GM04504 (cell line): ENCODE data around the gene GPLD1.

Source experiments
- DNase-seq: peaks from one replicate; pipeline ENCODE4 v3.0.0-alpha.2; 2012; ENCODE audit warnings: low read depth

The GPLD1 gene

DNA sequence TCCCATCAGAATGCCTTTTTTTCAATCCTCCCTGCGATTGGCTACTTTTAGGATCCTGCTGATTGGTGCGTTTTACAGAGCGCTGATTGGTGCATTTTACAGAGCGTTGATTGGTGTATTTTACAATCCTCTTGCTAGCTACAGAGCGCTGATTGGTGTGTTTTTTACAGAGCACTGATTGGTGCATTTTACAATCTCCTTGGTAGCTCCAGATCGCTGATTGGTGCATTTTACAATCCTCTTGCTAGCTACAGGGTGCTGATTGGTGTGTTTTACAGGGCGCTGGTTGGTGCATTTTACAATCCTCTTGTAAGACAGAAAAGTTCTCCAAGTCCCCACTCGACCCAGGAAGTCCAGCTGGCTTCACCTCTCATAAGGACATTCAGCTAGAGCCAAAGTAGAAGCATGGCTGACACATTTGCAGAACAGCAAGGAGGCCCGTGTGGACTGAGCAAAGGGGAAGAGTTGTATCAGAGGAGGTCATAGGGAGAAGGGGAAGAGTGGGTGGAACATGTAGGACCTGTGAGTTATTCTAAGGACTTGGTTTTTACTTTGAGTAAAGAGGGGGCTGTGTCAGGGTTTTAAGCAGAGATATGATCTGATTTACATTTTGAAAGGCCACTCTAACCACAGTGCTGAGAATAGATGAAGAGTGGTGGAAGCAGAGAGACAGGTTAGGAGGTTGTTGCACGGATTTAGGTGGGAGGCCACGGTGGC is 8.0 kb upstream of the GPLD1 start:
- DNase-seq = no peak

DNA sequence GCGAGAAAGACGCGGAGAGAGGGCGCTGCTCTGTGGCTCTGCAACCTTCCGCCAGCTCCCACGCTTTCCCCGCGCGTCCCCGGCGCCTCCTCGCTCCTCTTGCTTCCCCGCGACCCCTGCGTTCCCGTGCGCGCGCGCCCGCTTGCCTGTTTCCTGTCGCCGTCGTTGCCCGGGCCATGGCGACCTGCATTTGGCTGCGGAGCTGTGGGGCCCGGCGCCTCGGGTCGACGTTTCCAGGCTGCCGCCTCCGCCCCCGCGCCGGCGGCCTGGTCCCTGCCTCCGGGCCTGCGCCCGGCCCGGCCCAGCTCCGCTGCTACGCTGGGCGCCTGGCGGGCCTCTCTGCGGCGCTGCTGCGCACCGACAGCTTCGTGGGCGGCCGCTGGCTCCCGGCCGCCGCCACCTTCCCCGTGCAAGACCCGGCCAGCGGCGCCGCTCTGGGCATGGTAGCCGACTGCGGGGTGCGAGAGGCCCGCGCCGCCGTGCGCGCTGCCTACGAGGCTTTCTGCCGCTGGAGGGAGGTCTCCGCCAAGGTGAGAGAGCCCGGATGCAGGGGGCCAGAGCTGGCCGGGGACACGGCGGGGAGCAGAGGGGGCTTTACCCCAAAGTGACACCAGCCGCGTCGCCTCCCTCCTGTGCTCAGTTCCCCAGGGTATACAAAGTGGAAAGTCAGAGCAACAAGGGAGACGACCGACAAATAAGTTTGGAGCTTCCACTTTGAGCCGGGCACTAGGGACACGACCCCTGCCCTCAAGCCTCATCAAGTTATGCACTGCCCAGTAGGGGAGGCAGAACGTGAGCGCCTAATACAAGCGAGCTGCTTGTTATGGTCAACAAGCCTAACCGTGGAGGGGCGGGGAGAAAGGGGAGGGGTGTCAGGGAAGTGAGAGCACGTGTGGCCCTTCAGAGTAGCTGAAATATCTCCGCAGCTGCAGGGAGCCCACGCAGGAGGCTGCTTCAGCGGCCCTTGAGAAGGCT is 5.7 kb upstream of the GPLD1 start, which contains the start of gene ALDH5A1:
Gene ALDH5A1, plus strand, starts transcription at position 149 of the 975 bp plus-strand sequence. Its CDS starts 28 bp downstream, at position 177.
- peak; percentile 12 for DNase-seq

DNA sequence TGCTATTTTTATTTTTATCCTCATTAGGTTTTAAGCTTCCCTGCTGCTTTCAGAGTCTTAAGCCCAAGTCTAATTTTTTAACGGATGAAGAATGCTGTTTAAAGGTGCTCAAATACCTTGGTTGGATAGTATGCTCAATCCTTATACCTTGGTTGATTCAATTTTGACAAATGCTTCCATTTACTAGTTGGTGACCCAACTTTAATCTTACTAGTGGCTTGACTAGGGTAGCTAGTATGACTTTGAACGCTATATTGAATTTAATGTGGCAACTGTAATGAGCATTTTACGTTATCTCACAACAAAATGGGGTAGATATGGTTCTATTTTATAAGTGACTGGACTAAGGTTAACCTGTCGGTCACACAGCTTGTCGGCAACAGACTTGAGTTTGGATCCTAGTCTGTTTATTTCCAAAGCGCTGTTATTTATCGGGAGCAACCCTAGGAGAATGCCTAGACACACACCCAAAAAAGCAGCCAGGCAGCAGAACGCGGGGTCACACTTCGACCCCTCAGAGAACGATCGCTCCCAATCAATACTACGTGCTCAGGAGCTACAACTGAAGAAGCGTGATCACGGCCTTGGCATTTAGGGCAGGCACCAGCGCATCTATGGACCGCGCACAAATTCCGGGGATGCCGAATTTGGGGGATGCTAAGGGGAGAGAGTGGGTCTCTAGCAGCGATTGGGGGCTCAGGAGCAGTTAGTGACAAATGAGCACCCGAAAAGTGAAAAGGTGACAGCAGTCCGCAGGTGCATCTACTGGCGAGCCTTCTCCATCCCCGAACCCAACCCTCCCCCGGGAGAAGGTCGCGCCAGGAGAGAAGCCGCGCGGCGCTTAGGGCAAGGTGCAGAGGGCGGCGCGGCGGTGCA is 4.8 kb upstream of the GPLD1 start:
- no peak for DNase-seq

DNA sequence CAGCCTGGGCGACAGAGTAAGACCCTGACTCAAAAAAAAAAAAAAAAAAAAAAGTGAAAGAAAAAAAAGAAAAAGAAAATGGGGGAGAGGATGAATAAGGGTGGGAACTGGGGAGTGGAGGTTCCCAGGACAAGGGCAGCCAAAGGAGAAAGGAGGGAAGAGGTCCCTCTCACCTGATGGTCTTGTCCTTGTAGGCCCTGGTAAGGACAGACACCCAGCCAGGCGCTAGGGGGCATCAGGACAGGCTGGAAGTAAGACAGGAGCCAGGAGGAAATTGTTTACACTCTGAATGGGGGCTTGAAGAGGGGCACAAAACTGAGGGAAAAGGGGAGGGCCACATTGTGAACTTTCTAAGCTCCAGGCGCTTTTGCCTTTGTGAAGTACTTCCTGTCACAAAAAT is 3.1 kb upstream of the GPLD1 start:
- DNase-seq = no peak

DNA sequence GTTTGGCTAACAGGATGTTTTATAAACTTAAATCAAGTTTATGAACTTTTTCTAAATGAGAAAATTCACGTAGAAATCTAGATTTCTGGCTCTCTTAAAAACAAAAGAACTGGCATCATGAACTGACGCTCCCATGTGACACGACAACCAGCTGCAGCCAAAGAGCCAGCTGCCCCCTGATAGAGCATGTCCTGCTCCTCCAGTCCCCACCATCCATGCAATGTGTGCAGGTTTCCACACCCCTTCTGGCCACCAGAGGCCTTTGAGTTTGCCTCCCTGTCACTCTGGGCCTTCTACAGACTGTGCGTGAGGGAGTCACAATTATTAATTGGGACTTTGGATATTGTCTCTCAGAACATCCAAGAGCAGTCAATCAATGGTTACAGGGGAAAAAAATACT is 1.6 kb upstream of the GPLD1 start:
- DNase-seq = no peak

DNA sequence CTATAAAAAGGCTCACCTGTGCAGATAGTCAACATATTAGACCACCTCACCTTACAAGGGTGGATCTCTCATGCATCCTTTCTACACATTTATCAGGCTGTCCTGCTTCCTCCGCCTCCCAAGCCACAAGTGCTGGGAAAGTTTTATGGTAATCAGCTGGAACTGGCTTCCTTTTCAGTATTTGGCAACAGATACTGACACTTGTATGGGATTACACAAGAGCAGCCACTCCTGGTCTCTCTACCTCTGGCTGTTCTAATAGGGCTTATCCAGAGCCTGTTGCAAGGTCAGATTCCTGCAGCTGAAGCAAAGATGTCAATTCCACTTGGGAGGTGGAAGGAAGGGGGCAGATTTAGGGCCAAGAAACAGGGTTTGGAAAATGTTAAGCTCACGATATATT is 503 bp upstream of the GPLD1 start:
- peak; percentile 12 for DNase-seq

DNA sequence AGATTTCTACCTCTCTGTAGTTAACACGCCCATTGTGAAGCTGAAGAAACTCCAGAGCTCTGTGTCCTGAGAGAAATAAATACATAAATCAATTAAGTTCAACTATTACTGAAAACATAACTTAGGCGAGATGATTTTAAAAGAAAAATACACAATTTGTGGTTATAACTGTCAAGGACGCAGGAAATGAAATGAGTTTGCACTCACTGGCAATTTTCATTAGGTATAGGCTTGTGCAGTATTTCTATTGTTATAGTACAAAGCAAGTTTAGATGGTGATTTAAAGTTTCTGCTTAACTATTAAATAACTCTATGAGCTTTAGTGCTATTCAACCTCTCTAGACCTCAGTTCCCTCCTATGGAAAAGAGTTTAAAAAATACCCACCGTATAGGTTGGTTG is 3.3 kb downstream of the GPLD1 start:
- DNase-seq = no peak

DNA sequence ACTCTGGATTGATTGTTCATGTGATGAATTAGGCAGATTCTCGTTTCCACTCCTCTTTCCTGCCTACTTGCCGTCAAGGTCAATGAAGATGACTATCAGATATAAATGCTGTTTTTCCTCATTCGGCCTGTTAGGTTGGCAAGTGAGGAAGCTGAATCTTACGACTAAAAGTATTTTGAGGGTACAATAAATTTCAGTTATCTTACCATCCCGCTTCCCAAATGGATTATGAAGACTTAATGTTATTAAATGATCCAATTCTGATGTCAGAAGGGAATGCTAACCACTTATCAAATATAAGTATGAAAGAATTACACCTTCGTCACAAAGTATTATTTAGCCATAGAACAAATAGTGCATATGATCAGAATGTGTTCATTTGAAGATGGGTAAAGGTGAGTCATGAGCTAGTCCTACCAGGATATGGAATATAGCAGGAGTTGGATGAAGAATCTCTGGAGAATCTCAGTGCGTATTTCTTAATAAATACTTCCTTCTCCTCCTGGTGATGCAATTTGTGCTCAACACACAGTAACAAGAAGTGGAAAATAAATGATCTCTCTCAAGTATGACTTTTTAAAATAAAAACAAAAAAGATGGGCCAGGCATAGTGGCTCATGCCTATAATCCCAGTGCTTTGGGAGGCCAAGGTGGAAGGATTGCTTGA is 4.6 kb downstream of the GPLD1 start:
- no peak for DNase-seq

DNA sequence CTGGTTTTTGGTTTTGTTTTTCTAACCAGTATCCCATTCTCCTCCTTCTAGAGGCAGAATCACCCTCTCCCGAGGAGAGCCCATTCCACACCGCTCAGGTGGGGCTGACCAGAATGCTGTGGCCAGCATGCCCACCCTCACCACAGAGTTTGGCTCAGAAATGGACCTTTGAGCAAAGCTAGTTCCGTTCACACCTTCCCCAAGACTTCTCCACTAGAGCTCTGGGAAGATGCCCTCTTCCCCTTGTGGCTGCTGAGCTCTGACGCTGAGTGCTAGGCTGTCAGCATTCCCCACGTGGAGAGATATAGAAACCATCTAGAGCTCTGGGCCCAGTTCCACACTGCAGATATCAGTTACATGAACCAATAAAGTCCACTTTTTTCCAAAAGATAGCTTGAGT is 7.9 kb downstream of the GPLD1 start:
- DNase-seq = no peak

DNA sequence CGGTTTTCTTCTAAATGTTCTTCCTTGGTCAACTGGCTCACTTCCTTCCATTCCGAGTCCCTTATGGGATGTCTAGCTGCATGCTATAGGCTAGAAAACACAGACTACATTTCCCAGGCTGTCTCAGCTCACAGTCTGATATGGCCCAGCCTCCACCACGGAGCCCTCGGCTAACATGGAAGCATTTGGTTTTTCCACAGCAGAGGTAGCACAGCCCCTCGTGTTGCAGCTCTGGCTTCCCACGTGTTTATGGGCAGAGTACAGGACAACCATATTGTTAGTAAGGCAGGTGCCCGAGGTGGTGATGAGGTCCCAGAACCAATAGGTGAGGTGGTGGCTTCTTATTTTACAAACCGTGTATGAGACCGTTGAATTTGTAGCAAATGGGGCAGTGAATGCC is 8.7 kb downstream of the GPLD1 start:
- DNase-seq = no peak

DNA sequence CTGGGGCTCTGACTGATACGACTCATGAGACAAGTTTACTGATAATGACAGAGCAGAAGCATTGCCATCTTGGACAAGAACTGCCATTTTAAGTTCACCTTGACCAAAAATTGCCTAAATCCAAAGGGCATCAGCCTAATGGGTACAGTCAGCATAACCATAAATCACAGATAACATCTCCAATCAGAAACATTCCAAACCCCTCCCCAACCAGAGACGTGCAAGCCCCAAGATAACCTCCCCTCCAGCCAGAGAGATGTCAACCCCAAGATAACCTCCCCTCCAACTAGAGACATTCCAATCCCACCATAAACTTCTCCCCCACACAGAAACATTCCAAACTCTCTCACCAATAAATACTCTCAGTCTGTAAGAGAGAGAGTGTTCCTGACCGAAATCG is 10.5 kb downstream of the GPLD1 start:
- no peak for DNase-seq

DNA sequence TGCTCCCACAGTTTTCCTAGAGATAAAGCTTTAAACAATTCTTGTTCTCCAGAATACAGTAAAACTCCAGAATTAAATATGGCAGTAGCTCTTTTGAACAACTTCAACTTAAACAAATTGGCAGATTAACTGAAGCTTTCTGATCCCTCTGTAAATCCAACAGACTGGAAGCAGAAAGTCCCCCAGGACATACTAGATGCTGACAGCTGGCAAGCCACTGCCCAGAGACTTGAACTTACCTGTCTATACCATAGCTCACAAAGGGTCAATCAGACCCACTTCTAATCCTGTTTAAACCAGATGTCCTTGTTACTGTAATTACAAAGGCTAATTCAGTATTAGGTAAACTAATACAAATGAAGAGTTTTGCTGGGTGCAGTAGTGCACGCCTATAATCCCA is 12.3 kb downstream of the GPLD1 start:
- no peak for DNase-seq

DNA sequence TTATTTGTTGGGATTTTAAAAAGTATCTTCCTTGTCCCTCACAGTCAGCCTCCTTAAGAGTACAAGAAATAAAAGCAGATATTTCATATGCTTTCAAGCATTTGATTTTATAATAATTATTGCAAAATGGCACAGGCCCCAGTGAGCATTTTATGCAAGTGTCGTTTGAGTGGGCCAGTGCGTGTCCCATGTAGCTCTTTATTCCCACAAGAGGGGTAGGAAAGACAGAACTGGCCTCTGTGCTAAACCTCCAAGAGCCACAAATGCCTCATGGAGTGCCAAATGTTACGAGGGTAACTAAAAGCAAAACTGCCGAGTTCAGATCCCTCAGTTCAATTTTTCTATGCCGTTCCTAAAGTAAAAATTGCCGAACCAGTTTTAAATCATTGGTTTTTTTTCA is 12.7 kb downstream of the GPLD1 start:
- DNase-seq = no peak

DNA sequence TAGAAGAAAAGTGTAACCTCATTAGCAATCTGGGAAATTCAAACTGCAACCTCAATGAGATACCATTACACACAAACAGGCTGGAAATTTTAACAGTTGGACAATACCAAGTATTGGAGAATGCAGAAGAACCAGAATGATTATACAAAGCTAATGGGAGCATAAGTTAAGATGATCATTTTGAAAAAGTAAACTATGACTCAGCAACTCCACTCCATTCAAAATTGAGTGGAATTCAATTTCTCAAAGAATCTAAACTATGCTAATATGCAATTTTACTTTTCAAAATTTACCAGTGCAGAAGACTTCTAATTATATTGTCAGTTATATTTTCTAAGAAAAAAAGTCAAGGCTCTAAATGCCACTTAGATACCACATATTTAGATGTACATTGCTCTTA is 17.2 kb downstream of the GPLD1 start:
- no peak for DNase-seq

DNA sequence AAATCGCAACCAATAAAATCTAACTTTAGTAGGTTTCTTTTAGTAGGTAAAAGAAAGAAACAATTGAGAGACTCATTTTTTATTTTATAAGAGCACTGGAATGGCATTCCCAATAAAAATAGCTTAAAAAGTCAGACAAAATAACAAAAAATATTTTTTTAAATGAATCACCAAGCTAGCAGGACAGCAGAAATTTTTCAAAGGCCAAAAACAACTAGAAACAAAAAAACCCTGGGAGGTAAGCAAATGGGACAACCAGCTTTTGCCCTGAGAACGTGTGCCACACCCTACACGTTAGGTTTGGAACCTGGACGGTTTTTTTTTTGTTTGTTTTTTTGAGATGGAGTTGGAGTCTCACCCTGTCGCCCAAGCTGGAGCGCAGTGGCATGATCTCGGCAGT is 19.6 kb downstream of the GPLD1 start:
- DNase-seq = no peak

DNA sequence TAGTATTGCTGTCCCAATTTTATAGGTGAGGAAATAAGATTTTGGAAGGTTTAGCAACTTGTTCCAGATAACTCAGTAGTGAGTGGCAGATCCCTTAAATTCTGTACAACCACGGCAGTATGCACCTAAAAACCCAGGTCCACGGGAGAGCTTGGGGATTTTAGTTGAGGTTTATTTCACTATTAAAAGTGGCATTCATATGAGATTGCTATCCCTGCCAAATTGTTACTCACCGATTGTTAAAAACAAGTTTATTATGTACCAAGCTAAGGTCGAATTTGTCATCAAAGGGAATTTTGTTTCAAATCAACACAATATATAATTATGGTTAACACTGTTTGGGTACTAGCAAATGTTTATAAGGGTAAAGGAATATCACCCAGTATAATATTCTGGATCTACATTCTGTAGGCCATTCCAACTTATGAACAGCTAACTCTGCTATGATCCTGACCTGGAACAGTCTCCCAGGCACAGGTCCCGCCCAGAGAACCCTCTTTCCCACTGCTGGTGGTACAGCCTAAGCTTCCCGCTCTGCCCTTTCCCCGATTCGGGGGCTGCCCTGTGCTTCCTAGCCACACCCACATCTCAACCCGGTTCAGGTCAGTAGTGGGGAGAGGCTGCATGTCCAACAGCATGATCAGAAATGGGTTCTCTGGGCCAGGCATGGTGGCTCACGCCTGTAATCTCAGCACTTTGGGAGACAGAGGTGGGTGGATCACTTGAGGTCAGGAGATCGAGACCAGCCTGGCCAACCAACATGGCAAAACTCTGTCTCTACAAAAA is 24.9 kb downstream of the GPLD1 start:
- no peak for DNase-seq

DNA sequence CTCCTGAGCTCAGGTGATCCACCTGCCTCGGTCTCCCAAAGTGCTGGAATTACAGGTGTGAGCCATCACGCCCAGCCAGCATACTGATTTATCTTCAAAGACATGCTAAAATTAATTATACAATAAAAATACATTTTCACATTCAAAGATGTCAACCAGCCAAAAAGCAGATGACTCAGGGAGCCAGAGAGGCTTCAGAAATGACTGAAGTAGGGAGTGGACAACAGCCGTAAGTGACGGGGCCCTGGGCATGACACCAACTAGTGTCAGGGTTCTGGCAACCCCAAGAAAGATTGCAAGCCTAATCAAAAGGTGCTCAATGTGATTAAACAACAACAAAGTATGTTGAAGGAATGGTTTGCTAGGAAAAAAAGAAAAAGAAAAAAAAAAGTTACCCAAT is 28.4 kb downstream of the GPLD1 start:
- DNase-seq = no peak

DNA sequence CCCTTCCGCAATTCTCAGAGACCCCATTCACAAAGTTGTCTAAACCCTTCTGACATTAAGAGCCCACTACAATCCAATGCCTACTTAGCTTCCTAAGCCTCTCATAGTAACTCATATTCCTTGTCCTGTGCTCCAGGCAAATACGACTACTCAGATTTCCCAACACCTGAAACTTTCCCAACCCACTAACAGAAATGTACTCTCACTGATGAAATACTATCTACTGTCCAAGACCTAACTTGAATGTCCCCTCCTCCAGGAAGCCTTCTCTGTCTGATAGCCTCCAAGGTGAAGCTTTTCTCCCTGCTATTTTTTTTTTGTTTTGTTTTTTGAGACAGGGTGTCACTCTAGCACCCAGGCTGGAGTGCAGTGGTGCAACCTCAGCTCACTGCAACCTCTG is 30.4 kb downstream of the GPLD1 start:
- no peak for DNase-seq

DNA sequence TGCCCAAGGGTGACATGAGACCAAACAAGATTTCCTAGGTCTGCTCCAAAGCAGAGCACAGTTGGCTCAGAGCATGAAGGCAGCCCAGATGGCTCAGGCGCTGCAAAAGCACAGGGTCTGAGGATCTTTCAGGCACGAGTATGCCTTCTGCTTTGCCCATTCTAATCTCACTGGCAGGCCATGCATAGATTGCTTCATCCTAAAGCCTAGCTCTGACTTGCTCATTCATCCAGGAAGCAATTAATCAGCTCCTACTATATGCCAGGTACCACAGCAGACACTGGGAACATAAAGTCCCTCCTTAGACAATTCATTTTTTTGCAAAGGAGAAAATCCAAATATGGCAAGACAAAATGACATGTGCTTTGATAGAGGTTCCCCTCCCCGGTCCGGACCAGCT is 31.2 kb downstream of the GPLD1 start:
- no peak for DNase-seq

DNA sequence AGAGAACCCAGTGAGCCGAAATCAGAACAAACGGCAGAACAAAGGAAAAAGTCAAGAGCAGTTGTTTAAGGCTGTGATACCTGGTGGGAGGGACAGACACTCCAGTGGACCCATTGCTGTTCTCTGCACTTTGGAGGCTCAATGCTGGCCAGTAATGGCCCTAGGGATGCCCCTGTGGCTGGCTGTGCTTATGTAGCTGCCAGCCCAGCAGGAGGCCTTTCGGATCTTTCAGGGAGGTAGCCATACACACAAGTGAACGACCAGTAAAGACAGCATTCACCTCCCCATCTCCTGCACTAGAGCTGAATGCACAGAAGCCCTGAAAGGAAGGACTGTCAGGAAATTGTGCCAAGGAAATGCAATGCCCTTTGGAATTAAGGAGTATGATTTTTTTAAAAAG is 34.3 kb downstream of the GPLD1 start:
- no peak for DNase-seq

DNA sequence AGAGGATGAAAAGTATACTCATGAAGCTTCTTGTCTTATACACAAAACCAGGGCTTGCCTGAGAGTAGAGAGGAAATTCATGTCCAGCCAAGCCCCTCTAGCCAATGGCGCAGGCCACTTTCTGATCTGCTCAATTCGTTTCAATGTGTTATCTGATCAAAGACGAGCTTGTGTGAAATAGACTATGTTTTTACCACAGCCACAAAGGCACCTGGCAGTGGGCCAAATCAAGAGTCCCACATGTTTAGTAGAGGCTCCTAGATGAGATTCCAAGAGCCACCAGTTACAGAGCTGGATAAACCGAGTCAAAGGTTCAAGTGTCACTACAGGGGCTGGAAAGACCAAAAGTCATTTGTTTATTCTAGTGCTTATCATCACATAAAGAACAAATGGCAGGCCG is 34.9 kb downstream of the GPLD1 start:
- no peak for DNase-seq
